Osteocyte (in vitro differentiated cells): ENCODE measurements around the gene DSTN. TPM values are rescaled to one million over a fixed set of nuclear protein-coding genes. Genes with fewer than 3 reads are reported as not detected.

Experiments used
- DNase-seq: peaks from one replicate; pipeline ENCODE4 v3.0.0; 2021; ENCODE audit warnings: mixed read lengths; ENCODE audit not compliant: unreplicated experiment; ENCODE audit errors: extremely low spot score
- H3K27ac Mint-ChIP-seq: one replicate; pipeline ENCODE4 v1.8.0; 2021; ENCODE audit warnings: mild to moderate bottlenecking, mixed read lengths; ENCODE audit not compliant: unreplicated experiment
- H3K27me3 Mint-ChIP-seq: one replicate; pipeline ENCODE4 v1.8.0; 2021; ENCODE audit warnings: mixed read lengths; ENCODE audit not compliant: unreplicated experiment
- H3K36me3 Mint-ChIP-seq: one replicate; pipeline ENCODE4 v1.8.0; 2021; ENCODE audit warnings: mixed read lengths; ENCODE audit not compliant: unreplicated experiment
- H3K4me1 Mint-ChIP-seq: one replicate; pipeline ENCODE4 v1.8.0; 2021; ENCODE audit warnings: mixed read lengths; ENCODE audit not compliant: unreplicated experiment
- H3K4me3 Mint-ChIP-seq: one replicate; pipeline ENCODE4 v1.8.0; 2021; ENCODE audit warnings: mild to moderate bottlenecking, moderate library complexity, mixed read lengths; ENCODE audit not compliant: unreplicated experiment
- H3K9me3 Mint-ChIP-seq: one replicate; pipeline ENCODE4 v1.8.0; 2021; ENCODE audit warnings: mixed read lengths; ENCODE audit not compliant: unreplicated experiment
- CTCF ChIP-seq: fragments of 200-600 bp; sonication (generic); IDR thresholded peaks from 2 replicates; pipeline ENCODE4 v1.5.0; 2021; ENCODE audit warnings: antibody characterized with exemption, mild to moderate bottlenecking, moderate library complexity
- total RNA-seq: library from RNA; stranded (reverse); gene quantifications from 2 replicates; pipeline ENCODE4 v1.2.1, GENCODE V29; 2021

DSTN gene
- total RNA-seq, 1 donor from 2014 or later, result 684 TPM

GRCh38 chr20:17570347-17571152 is 675 bp downstream of the DSTN start:
- peak; percentile 85 for DNase-seq
- peaks cover 10% of the 10 kb centered on the region for H3K36me3 Mint-ChIP-seq
- no peaks in the 10 kb centered on the region for H3K27me3 Mint-ChIP-seq
- H3K4me1 Mint-ChIP-seq, result peaks cover 62% of the 10 kb centered on the region
- TF ChIP-seq CTCF, result peak; percentile 15
- H3K4me3 Mint-ChIP-seq, result peak overlapping the region; percentile 88
- no peaks in the 10 kb centered on the region for H3K9me3 Mint-ChIP-seq
- H3K27ac Mint-ChIP-seq, result peak overlapping the region; percentile 98

- H3K9me3 Mint-ChIP-seq, result no peaks in the 10 kb centered on the region
- no peaks in the 10 kb centered on the region for H3K27me3 Mint-ChIP-seq
- peaks cover 62% of the 10 kb centered on the region for H3K4me1 Mint-ChIP-seq
- peaks cover 10% of the 10 kb centered on the region for H3K36me3 Mint-ChIP-seq
- no peak for TF ChIP-seq CTCF
- no peak for DNase-seq
- peak overlapping the region; percentile 98 for H3K27ac Mint-ChIP-seq
- peak overlapping the region; percentile 88 for H3K4me3 Mint-ChIP-seq
These were observed 1.3 kb downstream of the DSTN start for GRCh38 chr20:17571153-17571527.

- Mint-ChIP-seq H3K9me3 (no peaks in the 10 kb centered on the region), H3K27me3 (no peaks in the 10 kb centered on the region), H3K4me1 (peaks cover 66% of the 10 kb centered on the region), H3K4me3 (peak overlapping the region; percentile 88), H3K36me3 (peaks cover 10% of the 10 kb centered on the region), H3K27ac (peak overlapping the region; percentile 89)
- no peak for TF ChIP-seq CTCF
- no peak for DNase-seq
These were observed 2.3 kb downstream of the DSTN start for GRCh38 chr20:17572034-17572638.

GRCh38 chr20:17573463-17573862 is 3.6 kb downstream of the DSTN start:
- TF ChIP-seq CTCF, result no peak
- peak overlapping the region; percentile 88 for H3K4me3 Mint-ChIP-seq
- peaks cover 64% of the 10 kb centered on the region for H3K4me1 Mint-ChIP-seq
- H3K27me3 Mint-ChIP-seq, result no peaks in the 10 kb centered on the region
- H3K9me3 Mint-ChIP-seq, result no peaks in the 10 kb centered on the region
- peaks cover 10% of the 10 kb centered on the region for H3K36me3 Mint-ChIP-seq
- DNase-seq, result no peak
- peak overlapping the region; percentile 89 for H3K27ac Mint-ChIP-seq

GRCh38 chr20:17576215-17576614 is 6.3 kb downstream of the DSTN start:
- H3K9me3 Mint-ChIP-seq, result no peaks in the 10 kb centered on the region
- TF ChIP-seq CTCF, result no peak
- H3K36me3 Mint-ChIP-seq, result peaks cover 13% of the 10 kb centered on the region
- H3K4me3 Mint-ChIP-seq, result no peak overlapping the region
- H3K27ac Mint-ChIP-seq, result peak overlapping the region; percentile 52
- H3K4me1 Mint-ChIP-seq, result peaks cover 82% of the 10 kb centered on the region
- DNase-seq, result no peak
- no peaks in the 10 kb centered on the region for H3K27me3 Mint-ChIP-seq
